H1 (cell line): Measurements from ENCODE around the gene EPHA1. TPM values are rescaled to one million over a fixed set of nuclear protein-coding genes. Genes with fewer than 3 reads are reported as not detected.

Experiments used
- CHD2 ChIP-seq: IDR thresholded peaks from 2 replicates; pipeline ENCODE4 v1.6.1; 2012; ENCODE audit warnings: low read length, improper control_type of control experiment
- HDAC2 ChIP-seq, 2 experiments: fragments of 300-600 bp in 1 of 2; sonication (generic) in 1 of 2; IDR thresholded peaks; 2 replicates each; pipeline ENCODE4 v1.6.1; 2011 to 2012; ENCODE audit warnings: low read depth in 2 of 2, low read length in 2 of 2, mild to moderate bottlenecking in 2 of 2, moderate library complexity in 2 of 2, borderline replicate concordance in 1 of 2, inconsistent platforms in 1 of 2
- POLR2AphosphoS5 ChIP-seq: IDR thresholded peaks from 2 replicates; pipeline ENCODE4 v1.6.1; 2011; ENCODE audit warnings: low read depth, low read length
- SP4 ChIP-seq: IDR thresholded peaks from 2 replicates; pipeline ENCODE4 v1.6.1; 2012; ENCODE audit warnings: low read length, inconsistent platforms
- TEAD4 ChIP-seq: IDR thresholded peaks from 2 replicates; pipeline ENCODE4 v1.6.1; 2012; ENCODE audit warnings: low read depth, low read length, inconsistent platforms, mixed read lengths
- polyA plus RNA-seq, 7 experiments: library from polyadenylated mRNA; depleted of rRNA in 3 of 7; stranded (reverse) in 5 of 7; unstranded in 2 of 7; fragments of >200 nt in 5 of 7; fragments of 200-250 nt in 2 of 7; gene quantifications; 1 replicate in 5 of 7; 2 replicates in 1 of 7; 4 replicates in 1 of 7; pipeline versions ENCODE4 v1.2.1 to v1.2.3, GENCODE V29; 2011 to 2013; ENCODE audit warnings: missing spikeins in 2 of 7, mixed read lengths in 2 of 7
- total RNA-seq: library from RNA; stranded (reverse); fragmentation: NEBNext Ultra II Directional; extraction: Animal tissue kit (Norgen Biotek cat#: 25700); gene quantifications from 2 replicates; pipeline ENCODE4 v1.2.1, GENCODE V29; 2021

EPHA1 gene
- total and polyA plus RNA-seq, 2 of the 8 experiments (the other 6 are each of a cell fraction or from before 2014, with no cell fraction given) = 86.5 to 133 TPM

GRCh38 chr7:143419880-143420279 lies 11.2 kb upstream of the EPHA1 start (continued):
- TF ChIP-seq HDAC2 (IDR thresholded peaks at IDR 0.05; ENCODE audit: borderline replicate concordance in 1 of 2, low read depth in 2 of 2, low read length in 2 of 2) (no peak), TEAD4 (no peak), SP4 (no peak), CHD2 (no peak), POLR2AphosphoS5 (no peak)
- TF ChIP-seq, all 59 proteins: peak for 0
